NT2/D1 (cell line): Measurements from ENCODE around the gene TCP11L2.

Experiments used
- DNase-seq: peaks from one replicate; pipeline ENCODE4 v3.0.0-alpha.2; 2011; ENCODE audit warnings: low read depth, low spot score
- H3K27me3 ChIP-seq: 2 replicates; pipeline ENCODE4 v1.6.0; 2011; ENCODE audit warnings: mild to moderate bottlenecking; ENCODE audit not compliant: insufficient read length, insufficient read depth
- H3K36me3 ChIP-seq: 2 replicates; pipeline ENCODE4 v1.6.1; 2011; ENCODE audit warnings: mild to moderate bottlenecking, low read length, mixed read lengths; ENCODE audit not compliant: insufficient read depth, insufficient read length
- H3K4me1 ChIP-seq: 2 replicates; pipeline ENCODE4 v1.5.1; 2011; ENCODE audit not compliant: insufficient read depth, insufficient read length
- H3K4me3 ChIP-seq: 2 replicates; pipeline ENCODE4 v1.5.1; 2011; ENCODE audit warnings: low read depth; ENCODE audit not compliant: insufficient read length
- H3K9ac ChIP-seq: 2 replicates; pipeline ENCODE4 v1.6.0; 2011; ENCODE audit warnings: low read depth; ENCODE audit not compliant: insufficient read length
- H3K9me3 ChIP-seq: 2 replicates; pipeline ENCODE4 v1.5.1; 2011; ENCODE audit warnings: mild to moderate bottlenecking, low read length; ENCODE audit not compliant: insufficient read depth
- SUZ12 ChIP-seq: IDR thresholded peaks from 2 replicates; pipeline ENCODE4 v1.6.1; 2011; ENCODE audit not compliant: insufficient read length, insufficient read depth; ENCODE audit errors: extremely low read depth
- YY1 ChIP-seq: IDR thresholded peaks from 2 replicates; pipeline ENCODE4 v1.6.1; 2011; ENCODE audit not compliant: insufficient read length, insufficient read depth
- ZNF274 ChIP-seq: IDR thresholded peaks from 2 replicates; pipeline ENCODE4 v1.6.1; 2011; ENCODE audit warnings: mild to moderate bottlenecking, low read depth, low read length

The TCP11L2 gene

GRCh38 chr12:106275458-106275857, 27.1 kb upstream of the TCP11L2 start:
- TF ChIP-seq ZNF274 = no peak
- no peak for TF ChIP-seq SUZ12
- no peak for TF ChIP-seq YY1

GRCh38 chr12:106276032-106276740, 26.3 kb upstream of the TCP11L2 start:
- H3K9me3 ChIP-seq = no peaks in the 10 kb centered on the region
- no peaks in the 10 kb centered on the region for H3K36me3 ChIP-seq
- DNase-seq = no peak
- H3K27me3 ChIP-seq = no peaks in the 10 kb centered on the region
- no peak overlapping the region for H3K4me3 ChIP-seq
- TF ChIP-seq ZNF274 (no peak), SUZ12 (no peak), YY1 (no peak)
- no peak overlapping the region for H3K9ac ChIP-seq
- peaks cover 2% of the 10 kb centered on the region for H3K4me1 ChIP-seq

More at GRCh38 chr12:106275458-106275857, 27.1 kb upstream of the TCP11L2 start:
- Histone ChIP-seq H3K36me3 (no peaks in the 10 kb centered on the region), H3K4me3 (no peak overlapping the region), H3K9me3 (no peaks in the 10 kb centered on the region), H3K9ac (no peak overlapping the region), H3K4me1 (peaks cover 2% of the 10 kb centered on the region), H3K27me3 (no peaks in the 10 kb centered on the region)
- no peak for DNase-seq

GRCh38 chr12:106280106-106280505, 22.4 kb upstream of the TCP11L2 start:
- H3K9me3 ChIP-seq = no peaks in the 10 kb centered on the region
- H3K4me1 ChIP-seq = no peaks in the 10 kb centered on the region
- no peaks in the 10 kb centered on the region for H3K36me3 ChIP-seq
- H3K4me3 ChIP-seq = no peak overlapping the region
- TF ChIP-seq ZNF274 = no peak
- no peak for TF ChIP-seq YY1
- no peak for TF ChIP-seq SUZ12
- no peak overlapping the region for H3K9ac ChIP-seq
- no peaks in the 10 kb centered on the region for H3K27me3 ChIP-seq
- DNase-seq = no peak

- TF ChIP-seq ZNF274 (no peak), SUZ12 (no peak), YY1 (no peak)
- Histone ChIP-seq H3K36me3 (no peaks in the 10 kb centered on the region), H3K4me1 (no peaks in the 10 kb centered on the region), H3K9me3 (no peaks in the 10 kb centered on the region), H3K27me3 (no peaks in the 10 kb centered on the region), H3K9ac (no peak overlapping the region), H3K4me3 (no peak overlapping the region)
- DNase-seq = no peak
These were observed 21.3 kb upstream of the TCP11L2 start for GRCh38 chr12:106281056-106281782.

GRCh38 chr12:106281804-106282203, 20.7 kb upstream of the TCP11L2 start:
- Histone ChIP-seq H3K36me3 (no peaks in the 10 kb centered on the region), H3K9ac (no peak overlapping the region), H3K9me3 (no peaks in the 10 kb centered on the region), H3K4me3 (no peak overlapping the region), H3K27me3 (no peaks in the 10 kb centered on the region), H3K4me1 (no peaks in the 10 kb centered on the region)
- DNase-seq = no peak
- TF ChIP-seq ZNF274 (no peak), YY1 (no peak), SUZ12 (no peak)

GRCh38 chr12:106282457-106283097, 20.0 kb upstream of the TCP11L2 start:
- TF ChIP-seq YY1 (no peak), ZNF274 (no peak), SUZ12 (no peak)
- H3K27me3 ChIP-seq = no peaks in the 10 kb centered on the region
- H3K4me3 ChIP-seq = no peak overlapping the region
- H3K9ac ChIP-seq = no peak overlapping the region
- peak; percentile 65 for DNase-seq
- H3K9me3 ChIP-seq = no peaks in the 10 kb centered on the region
- H3K4me1 ChIP-seq = no peaks in the 10 kb centered on the region
- H3K36me3 ChIP-seq = no peaks in the 10 kb centered on the region

- no peak overlapping the region for H3K9ac ChIP-seq
- H3K9me3 ChIP-seq = no peaks in the 10 kb centered on the region
- TF ChIP-seq SUZ12 (no peak), ZNF274 (no peak), YY1 (no peak)
- no peak for DNase-seq
- H3K4me1 ChIP-seq = no peaks in the 10 kb centered on the region
- no peak overlapping the region for H3K4me3 ChIP-seq
- no peaks in the 10 kb centered on the region for H3K27me3 ChIP-seq
- no peaks in the 10 kb centered on the region for H3K36me3 ChIP-seq
These were observed 18.0 kb upstream of the TCP11L2 start for GRCh38 chr12:106284358-106285105.
